Caco-2 (cell line): ENCODE results near the gene NCKAP5. TPM values are rescaled to one million over a fixed set of nuclear protein-coding genes. Genes with fewer than 3 reads are reported as not detected.

Experiments
- BruUV-seq: library from RNA; stranded (reverse); fragments of 400-500 nt; replicated peaks from 2 replicates; lab custom pipeline; 2021; lab: Mats Ljungman, UMichigan
- CTCF ChIA-PET: fragments of 300-600 bp; sonication (Branson Sonifier 250); formaldehyde crosslinking; loops from one replicate; lab custom pipeline; 2022; ENCODE audit warnings: antibody characterized with exemption; lab: Charles Lee
- POLR2A ChIA-PET: fragments of 300-600 bp; sonication (Branson Sonifier 250); formaldehyde crosslinking; loops from one replicate; lab custom pipeline; 2022; ENCODE audit warnings: antibody characterized with exemption; lab: Charles Lee
- DNase-seq, 2 experiments: peaks; one replicate each; pipeline versions ENCODE4 v3.0.0 to v3.0.0-alpha.2; 2020 to 2022
- H3K27me3 ChIP-seq: replicated peaks from 2 replicates; pipeline ENCODE4 v1.6.0; 2011; ENCODE audit warnings: low read length; ENCODE audit not compliant: control insufficient read depth, insufficient read depth
- H3K36me3 ChIP-seq: 2 replicates; pipeline ENCODE4 v1.5.1; 2011; ENCODE audit warnings: low read length; ENCODE audit not compliant: control insufficient read depth, insufficient read depth
- H3K4me1 ChIP-seq: fragments of 250-450 bp; sonication (Bioruptor Pico); 2 replicates; pipeline ENCODE4 v1.5.1; 2020; ENCODE audit warnings: mild to moderate bottlenecking
- H3K4me3 ChIP-seq: 2 replicates; pipeline ENCODE4 v1.5.1; 2011; ENCODE audit warnings: low read depth, mild to moderate bottlenecking, control low read depth, low read length
- H3K9me3 ChIP-seq: fragments of 250-450 bp; sonication (Bioruptor Pico); 2 replicates; pipeline ENCODE4 v1.5.1; 2020; ENCODE audit warnings: mild to moderate bottlenecking, moderate library complexity
- H3K27ac Mint-ChIP-seq: one replicate; pipeline ENCODE4 v1.8.0; 2022; ENCODE audit warnings: mixed read lengths; ENCODE audit not compliant: unreplicated experiment
- H3K27me3 Mint-ChIP-seq: one replicate; pipeline ENCODE4 v1.8.0; 2022; ENCODE audit warnings: mixed read lengths; ENCODE audit not compliant: insufficient read depth, unreplicated experiment
- H3K36me3 Mint-ChIP-seq: one replicate; pipeline ENCODE4 v1.8.0; 2022; ENCODE audit warnings: mild to moderate bottlenecking, mixed read lengths; ENCODE audit not compliant: insufficient read depth, unreplicated experiment
- H3K4me1 Mint-ChIP-seq: one replicate; pipeline ENCODE4 v1.8.0; 2022; ENCODE audit warnings: low read depth, mixed read lengths; ENCODE audit not compliant: unreplicated experiment
- H3K4me3 Mint-ChIP-seq: one replicate; pipeline ENCODE4 v1.8.0; 2022; ENCODE audit warnings: mild to moderate bottlenecking, moderate library complexity, mixed read lengths; ENCODE audit not compliant: unreplicated experiment
- H3K9me3 Mint-ChIP-seq: one replicate; pipeline ENCODE4 v1.8.0; 2022; ENCODE audit warnings: mixed read lengths; ENCODE audit not compliant: unreplicated experiment
- CTCF ChIP-seq, 2 experiments: fragments of 200-600 bp in 1 of 2; IDR thresholded peaks; 1 replicate in 1 of 2; 2 replicates in 1 of 2; pipeline versions ENCODE4 v1.5.1 to v1.8.0; 2011 to 2022; ENCODE audit warnings: antibody characterized with exemption in 1 of 2, control low read depth in 1 of 2, inconsistent platforms in 1 of 2, low read depth in 1 of 2, low read length in 1 of 2, mild to moderate bottlenecking in 1 of 2, moderate library complexity in 1 of 2; ENCODE audit not compliant: insufficient read depth in 1 of 2, severe bottlenecking in 1 of 2, unreplicated experiment in 1 of 2
- intact Hi-C: fragments of 100-400 bp; cut with micrococcal nuclease; formaldehyde crosslinking; loops from one replicate; pipeline ENCODE4 v1.10.0; 2022; ENCODE audit not compliant: unreplicated experiment
- total RNA-seq: library from RNA; stranded (reverse); gene quantifications from 2 replicates; pipeline ENCODE4 v1.2.3, GENCODE V29; 2022

Gene NCKAP5
- total RNA-seq, 1 experiment from 2014 or later, result 3.8 TPM

- Histone ChIP-seq H3K9me3 (no peaks in the 10 kb centered on the region), H3K27me3 (no peaks in the 10 kb centered on the region), H3K4me1 (no peaks in the 10 kb centered on the region), H3K36me3 (no peaks in the 10 kb centered on the region), H3K4me3 (no peak overlapping the region)
- no peak for TF ChIP-seq CTCF (IDR thresholded peaks at IDR 0.05; ENCODE audit: insufficient read depth in 1 of 2, low read depth in 1 of 2, low read length in 1 of 2, severe bottlenecking in 1 of 2, unreplicated experiment in 1 of 2)
- Mint-ChIP-seq H3K9me3 (no peaks in the 10 kb centered on the region), H3K27ac (no peak overlapping the region), H3K27me3 (no peaks in the 10 kb centered on the region), H3K4me1 (no peaks in the 10 kb centered on the region), H3K4me3 (no peak overlapping the region), H3K36me3 (no peaks in the 10 kb centered on the region)
- intact Hi-C loops, result no loop called here
- POLR2A ChIA-PET, result no interaction called here
- CTCF ChIA-PET, result no interaction called here
- no TSS peak for BruUV-seq
- no peak for DNase-seq
These were observed 426.2 kb downstream of the NCKAP5 start for GRCh38 chr2:133142087-133142486.

GRCh38 chr2:133140620-133141019 lies 427.6 kb downstream of the NCKAP5 start:
- Histone ChIP-seq H3K27me3 (no peaks in the 10 kb centered on the region), H3K4me3 (no peak overlapping the region), H3K36me3 (no peaks in the 10 kb centered on the region), H3K9me3 (no peaks in the 10 kb centered on the region), H3K4me1 (no peaks in the 10 kb centered on the region)
- ChIA-PET CTCF (no interaction called here), POLR2A (no interaction called here)
- Mint-ChIP-seq H3K4me3 (no peak overlapping the region), H3K27me3 (no peaks in the 10 kb centered on the region), H3K36me3 (no peaks in the 10 kb centered on the region), H3K4me1 (no peaks in the 10 kb centered on the region), H3K27ac (no peak overlapping the region), H3K9me3 (no peaks in the 10 kb centered on the region)
- no TSS peak for BruUV-seq
- intact Hi-C loops, result no loop called here
- no peak for TF ChIP-seq CTCF (IDR thresholded peaks at IDR 0.05; ENCODE audit: insufficient read depth in 1 of 2, low read depth in 1 of 2, low read length in 1 of 2, severe bottlenecking in 1 of 2, unreplicated experiment in 1 of 2)
- DNase-seq, result no peak

DNA sequence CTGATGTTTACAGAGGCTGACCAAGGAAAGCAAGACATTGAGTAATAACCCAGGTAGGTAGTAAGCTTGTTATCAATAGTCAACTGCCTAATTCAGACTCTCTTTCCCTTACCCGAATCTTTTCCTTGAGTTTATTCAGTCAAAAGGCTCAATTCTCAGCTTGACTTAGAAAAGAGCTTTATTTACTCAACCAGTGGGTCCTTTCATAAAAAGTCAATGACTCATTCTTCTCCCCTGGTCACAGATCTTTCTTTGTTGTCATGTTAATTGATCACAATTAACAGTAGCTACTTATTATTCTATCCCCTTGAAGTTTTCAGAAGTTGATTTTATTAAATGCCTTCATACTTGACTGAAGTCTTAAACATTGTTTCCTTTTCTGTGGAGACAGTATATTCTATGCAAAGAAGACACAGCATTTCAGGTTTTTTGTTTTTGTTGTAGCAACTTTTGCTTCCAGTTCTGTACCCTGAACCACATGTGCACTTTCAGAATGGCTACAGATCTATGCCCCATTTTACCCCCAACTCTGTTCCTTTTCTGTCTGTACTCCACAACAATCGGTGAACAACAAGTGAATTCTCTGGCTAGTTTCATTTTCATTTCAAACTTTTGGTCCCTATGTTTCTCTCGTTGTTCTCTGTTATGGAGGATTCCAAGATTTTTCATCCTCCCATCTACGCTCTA lies 428.3 kb downstream of the NCKAP5 start:
- H3K27me3 Mint-ChIP-seq, result no peaks in the 10 kb centered on the region
- POLR2A ChIA-PET, result no interaction called here
- Histone ChIP-seq H3K27me3 (no peaks in the 10 kb centered on the region), H3K9me3 (no peaks in the 10 kb centered on the region), H3K36me3 (no peaks in the 10 kb centered on the region), H3K4me3 (no peak overlapping the region), H3K4me1 (no peaks in the 10 kb centered on the region)
- no peaks in the 10 kb centered on the region for H3K36me3 Mint-ChIP-seq
- DNase-seq, result no peak
- no peak overlapping the region for H3K27ac Mint-ChIP-seq
- H3K4me3 Mint-ChIP-seq, result no peak overlapping the region
- no peaks in the 10 kb centered on the region for H3K9me3 Mint-ChIP-seq
- CTCF ChIA-PET, result no interaction called here
- intact Hi-C loops, result no loop called here
- H3K4me1 Mint-ChIP-seq, result no peaks in the 10 kb centered on the region
- no peak for TF ChIP-seq CTCF (IDR thresholded peaks at IDR 0.05; ENCODE audit: insufficient read depth in 1 of 2, low read depth in 1 of 2, low read length in 1 of 2, severe bottlenecking in 1 of 2, unreplicated experiment in 1 of 2)
- no TSS peak for BruUV-seq
